Upper lobe of right lung (tissue), 1 donor: ENCODE data around the gene LHFPL2. TPM values are rescaled to one million over a fixed set of nuclear protein-coding genes. Genes with fewer than 3 reads are reported as not detected.
"Not testable (repeated sequence)": the region's sequence is repeated elsewhere in the genome, so short reads cannot be mapped to it uniquely, and the experiment has no call there.

Experiments
- ATAC-seq: fragments of 200-7000 bp; cut with Tn5 transposase; one replicate; pipeline ENCODE4 v1.9.1; 2020; ENCODE audit warnings: mild to moderate bottlenecking, moderate library complexity
- DNase-seq: peaks from one replicate; pipeline ENCODE4 v3.0.0-alpha.2; 2020
- H3K27ac ChIP-seq: fragments of 200-600 bp; one replicate; pipeline ENCODE4 v1.8.0; 2022
- H3K27me3 ChIP-seq: fragments of 200-600 bp; one replicate; pipeline ENCODE4 v1.8.0; 2022; ENCODE audit warnings: mild to moderate bottlenecking
- H3K36me3 ChIP-seq: fragments of 200-600 bp; one replicate; pipeline ENCODE4 v1.8.0; 2022
- H3K4me1 ChIP-seq: fragments of 200-600 bp; one replicate; pipeline ENCODE4 v1.8.0; 2022
- H3K4me3 ChIP-seq: fragments of 200-600 bp; one replicate; pipeline ENCODE4 v1.8.0; 2022; ENCODE audit warnings: mild to moderate bottlenecking
- H3K9me3 ChIP-seq: fragments of 200-600 bp; one replicate; pipeline ENCODE4 v1.8.0; 2022
- intact Hi-C: fragments of 100-400 bp; cut with DNase I; formaldehyde crosslinking; loops from one replicate; pipeline ENCODE4 v1.11.0; 2022
- total RNA-seq: library from RNA; stranded (reverse); fragmentation: NEBNext Ultra II Directional; extraction: Animal tissue kit (Norgen Biotek cat#: 25700); gene quantifications from one replicate; pipeline ENCODE4 v1.2.1, GENCODE V29; 2021
- TF ChIP-seq, protein P1 (sequence below): fragments of 200-600 bp; IDR thresholded peaks from one replicate; pipeline ENCODE4 v1.8.0; 2022; ENCODE audit warnings: antibody characterized with exemption
- donor health status: DM: no; HTN: yes; CAD: no; lungs with severe emphysema.

The LHFPL2 gene
- total RNA-seq, 1 donor from 2014 or later: 41.0 TPM

DNA sequence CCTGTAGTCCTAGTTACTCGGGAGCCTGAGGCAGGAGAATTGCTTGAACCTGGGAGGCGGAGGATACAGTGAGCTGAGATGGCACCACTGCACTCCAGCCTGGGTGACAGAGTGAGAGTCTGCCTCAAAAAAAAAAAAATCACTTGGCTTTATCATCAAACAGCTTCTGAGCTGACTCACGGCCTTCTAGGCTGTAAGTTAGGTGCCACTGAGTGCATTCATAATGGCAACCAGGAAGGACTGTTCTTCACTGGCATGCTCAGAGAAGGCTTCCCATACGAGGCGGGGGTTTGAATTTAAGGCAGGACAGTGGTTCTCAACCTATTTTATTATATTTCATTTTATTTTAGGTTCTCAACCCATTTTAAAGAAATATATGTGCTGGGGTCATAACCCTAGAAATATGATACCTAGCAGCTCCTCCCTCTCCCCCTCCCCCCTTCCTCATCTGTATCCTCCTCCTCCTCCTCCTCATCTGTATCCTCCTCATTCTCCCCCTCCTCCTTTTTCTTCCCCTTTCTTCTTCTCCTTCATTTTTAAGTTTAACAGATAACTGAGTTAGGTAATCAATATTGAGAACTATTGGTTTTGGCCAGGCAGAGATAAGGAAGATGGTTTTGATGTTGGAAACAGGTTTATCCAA is 19.0 kb upstream of the LHFPL2 start:
- TF ChIP-seq, protein P1, sequence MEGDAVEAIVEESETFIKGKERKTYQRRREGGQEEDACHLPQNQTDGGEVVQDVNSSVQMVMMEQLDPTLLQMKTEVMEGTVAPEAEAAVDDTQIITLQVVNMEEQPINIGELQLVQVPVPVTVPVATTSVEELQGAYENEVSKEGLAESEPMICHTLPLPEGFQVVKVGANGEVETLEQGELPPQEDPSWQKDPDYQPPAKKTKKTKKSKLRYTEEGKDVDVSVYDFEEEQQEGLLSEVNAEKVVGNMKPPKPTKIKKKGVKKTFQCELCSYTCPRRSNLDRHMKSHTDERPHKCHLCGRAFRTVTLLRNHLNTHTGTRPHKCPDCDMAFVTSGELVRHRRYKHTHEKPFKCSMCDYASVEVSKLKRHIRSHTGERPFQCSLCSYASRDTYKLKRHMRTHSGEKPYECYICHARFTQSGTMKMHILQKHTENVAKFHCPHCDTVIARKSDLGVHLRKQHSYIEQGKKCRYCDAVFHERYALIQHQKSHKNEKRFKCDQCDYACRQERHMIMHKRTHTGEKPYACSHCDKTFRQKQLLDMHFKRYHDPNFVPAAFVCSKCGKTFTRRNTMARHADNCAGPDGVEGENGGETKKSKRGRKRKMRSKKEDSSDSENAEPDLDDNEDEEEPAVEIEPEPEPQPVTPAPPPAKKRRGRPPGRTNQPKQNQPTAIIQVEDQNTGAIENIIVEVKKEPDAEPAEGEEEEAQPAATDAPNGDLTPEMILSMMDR: no peak
- H3K27ac ChIP-seq: no peak overlapping the region
- intact Hi-C loops: no loop called here

DNA sequence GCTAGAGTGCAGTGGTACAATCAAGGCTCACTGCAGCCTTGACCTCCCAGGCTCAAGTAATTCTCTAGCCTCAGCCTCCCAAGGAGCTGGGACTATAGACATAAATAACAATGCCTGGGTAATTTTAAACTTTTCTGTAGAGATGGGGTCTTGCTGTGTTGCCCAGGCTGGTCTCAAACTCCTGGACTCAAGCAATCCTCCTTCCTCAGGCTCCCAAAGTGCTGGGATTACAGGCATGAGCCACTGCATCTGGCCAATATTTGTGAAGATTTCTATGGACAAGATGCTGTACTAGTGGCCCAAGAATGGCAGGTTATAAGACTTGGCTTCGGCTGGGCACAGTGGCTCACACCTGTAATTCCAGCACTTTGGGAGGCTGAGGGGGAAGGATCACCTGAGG is 18.4 kb upstream of the LHFPL2 start:
- not testable (repeated sequence) for DNase-seq, H3K4me1 ChIP-seq

More for the DNA sequence above, 19.0 kb upstream of the LHFPL2 start:
- no peak overlapping the region for H3K4me3 ChIP-seq
- no peaks in the 10 kb centered on the region for H3K4me1 ChIP-seq
- DNase-seq (no peak), ATAC-seq (no peak)
- H3K36me3 ChIP-seq: no peaks in the 10 kb centered on the region
- no peaks in the 10 kb centered on the region for H3K9me3 ChIP-seq
- no peaks in the 10 kb centered on the region for H3K27me3 ChIP-seq

DNA sequence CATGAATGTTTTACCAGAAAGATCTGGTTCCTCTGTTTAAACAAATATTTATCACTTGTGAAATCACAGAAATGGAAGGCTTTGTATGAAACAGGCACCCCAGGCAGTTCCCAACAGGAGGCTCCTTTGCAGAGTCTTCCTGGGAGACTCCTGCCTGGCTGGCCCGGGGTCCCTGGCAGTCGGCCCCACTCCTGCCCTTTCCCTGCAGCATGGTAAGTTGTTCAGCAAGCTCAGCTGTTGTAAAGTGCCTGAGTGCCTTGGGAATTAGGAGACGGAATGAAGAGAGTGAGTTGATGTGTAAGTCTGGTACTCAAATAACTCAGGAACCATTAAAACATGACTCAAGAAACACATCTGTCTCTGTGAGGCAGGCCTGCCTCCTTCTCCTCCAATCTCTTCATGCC is 17.5 kb upstream of the LHFPL2 start:
- Histone ChIP-seq H3K27me3 (no peaks in the 10 kb centered on the region), H3K36me3 (no peaks in the 10 kb centered on the region), H3K4me1 (no peaks in the 10 kb centered on the region), H3K27ac (no peak overlapping the region), H3K9me3 (no peaks in the 10 kb centered on the region), H3K4me3 (no peak overlapping the region)
- intact Hi-C loops: no loop called here
- TF ChIP-seq, protein P1: no peak
- ATAC-seq (no peak), DNase-seq (no peak)

More for the DNA sequence above, 18.4 kb upstream of the LHFPL2 start:
- H3K36me3 ChIP-seq, intact Hi-C loops, H3K9me3 ChIP-seq, H3K4me3 ChIP-seq, ATAC-seq, H3K27me3 ChIP-seq, H3K27ac ChIP-seq: not testable (repeated sequence)

DNA sequence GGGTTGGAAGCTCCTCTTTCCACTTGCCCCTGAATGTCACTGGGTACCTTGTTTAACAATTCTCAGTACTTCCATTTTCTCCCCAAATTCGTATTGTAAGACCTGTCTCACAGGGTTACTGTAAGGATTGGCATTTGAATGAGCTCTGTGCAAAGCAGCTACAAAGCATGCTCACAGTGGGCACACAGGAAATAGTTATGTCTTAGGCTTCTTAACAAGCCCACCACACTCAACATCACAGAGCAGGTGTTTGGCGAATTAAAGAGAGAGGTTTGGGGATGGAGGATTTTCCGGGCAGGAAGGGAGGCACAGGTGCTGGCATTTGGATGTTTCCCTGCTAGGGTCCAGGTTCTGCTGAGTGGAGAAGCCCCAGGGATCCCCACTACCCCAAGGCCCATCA is 17.0 kb upstream of the LHFPL2 start:
- ATAC-seq (no peak), DNase-seq (no peak)
- Histone ChIP-seq H3K36me3 (no peaks in the 10 kb centered on the region), H3K27ac (no peak overlapping the region), H3K4me1 (no peaks in the 10 kb centered on the region), H3K27me3 (no peaks in the 10 kb centered on the region), H3K9me3 (no peaks in the 10 kb centered on the region), H3K4me3 (no peak overlapping the region)
- intact Hi-C loops: no loop called here
- TF ChIP-seq, protein P1: no peak

DNA sequence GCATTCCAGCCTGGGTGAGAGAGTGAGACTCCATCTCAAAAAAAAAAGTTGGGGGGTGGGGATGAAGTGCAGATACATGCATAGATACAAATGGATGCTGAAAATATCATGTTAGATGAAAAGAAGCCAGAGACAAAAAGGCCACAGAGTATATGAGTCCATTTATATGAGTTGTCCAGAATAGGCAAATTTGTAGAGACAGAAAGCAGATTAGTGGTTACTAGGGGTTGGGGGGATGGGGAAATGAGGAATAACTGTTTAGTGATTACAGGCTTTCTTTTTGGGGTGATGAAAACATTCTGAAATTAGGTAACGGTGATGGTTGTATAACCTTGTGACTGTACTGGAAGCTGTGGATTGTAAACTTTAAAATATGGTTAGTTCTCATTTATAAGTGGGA is 13.8 kb upstream of the LHFPL2 start:
- H3K27me3 ChIP-seq: no peaks in the 10 kb centered on the region
- intact Hi-C loops: no loop called here
- H3K4me1 ChIP-seq: no peaks in the 10 kb centered on the region
- no peak overlapping the region for H3K4me3 ChIP-seq
- ATAC-seq (no peak), DNase-seq (no peak)
- TF ChIP-seq, protein P1: no peak
- H3K36me3 ChIP-seq: no peaks in the 10 kb centered on the region
- no peaks in the 10 kb centered on the region for H3K9me3 ChIP-seq
- H3K27ac ChIP-seq: no peak overlapping the region

DNA sequence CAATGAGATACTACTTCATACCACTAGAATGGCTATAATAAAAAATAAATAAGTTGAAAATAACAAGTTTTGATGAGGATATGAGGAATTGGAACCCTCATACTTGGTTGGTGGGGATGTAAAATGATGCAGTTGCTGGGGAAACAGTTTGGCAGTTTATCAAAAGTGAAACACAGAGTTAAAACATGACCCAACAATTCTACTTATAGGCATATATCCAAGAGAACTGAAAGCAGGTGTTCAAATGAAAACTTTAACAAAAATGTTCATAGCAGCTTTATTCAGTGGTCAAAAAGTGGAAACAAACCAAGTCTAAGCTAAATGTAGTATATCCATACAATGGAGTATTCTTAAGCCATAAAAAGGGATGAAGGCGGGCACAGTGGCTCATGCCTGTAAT is 13.1 kb upstream of the LHFPL2 start:
- DNase-seq (no peak), ATAC-seq (no peak)
- intact Hi-C loops: no loop called here
- H3K9me3 ChIP-seq: no peaks in the 10 kb centered on the region
- H3K27ac ChIP-seq: no peak overlapping the region
- no peaks in the 10 kb centered on the region for H3K27me3 ChIP-seq
- H3K36me3 ChIP-seq: no peaks in the 10 kb centered on the region
- no peaks in the 10 kb centered on the region for H3K4me1 ChIP-seq
- TF ChIP-seq, protein P1: no peak
- H3K4me3 ChIP-seq: no peak overlapping the region
